NCI-H187 treated with DMSO at 0.1 percent for 48 hours (cell line): ENCODE results near the gene SERTAD4.
"Not testable (repeated sequence)": the region's sequence is repeated elsewhere in the genome, so short reads cannot be mapped to it uniquely, and the experiment has no call there.

Experiments used
- DNase-seq: peaks from one replicate; lab custom pipeline; 2025; lab: John Stamatoyannopoulos, UW

The SERTAD4 gene

DNA sequence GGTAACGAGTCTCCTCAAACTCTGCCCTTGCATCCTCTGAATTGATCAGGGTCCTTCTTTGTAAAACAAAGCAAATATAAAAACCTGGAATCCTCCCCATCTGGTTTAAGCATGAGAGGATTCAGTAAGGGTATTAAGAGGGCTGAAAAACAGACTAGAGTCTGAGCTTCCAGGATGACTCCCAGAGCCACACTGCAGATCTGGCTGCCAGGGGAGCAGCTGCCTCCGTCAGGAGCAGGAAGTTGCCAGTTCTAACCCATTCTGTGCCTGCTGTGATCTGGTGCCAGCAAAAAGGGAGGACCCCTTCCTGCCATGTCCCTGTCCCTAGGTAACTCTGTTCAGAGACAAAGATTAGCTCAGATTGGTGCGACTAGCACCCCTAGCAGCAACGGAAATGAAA, 27.5 kb downstream of the SERTAD4 start:
- DNase-seq = no peak

GRCh38 chr1:210262167-210262896, 29.7 kb downstream of the SERTAD4 start:
- no peak for DNase-seq

- no peak for DNase-seq
Measured at GRCh38 chr1:210262897-210263272, 30.3 kb downstream of the SERTAD4 start.

DNA sequence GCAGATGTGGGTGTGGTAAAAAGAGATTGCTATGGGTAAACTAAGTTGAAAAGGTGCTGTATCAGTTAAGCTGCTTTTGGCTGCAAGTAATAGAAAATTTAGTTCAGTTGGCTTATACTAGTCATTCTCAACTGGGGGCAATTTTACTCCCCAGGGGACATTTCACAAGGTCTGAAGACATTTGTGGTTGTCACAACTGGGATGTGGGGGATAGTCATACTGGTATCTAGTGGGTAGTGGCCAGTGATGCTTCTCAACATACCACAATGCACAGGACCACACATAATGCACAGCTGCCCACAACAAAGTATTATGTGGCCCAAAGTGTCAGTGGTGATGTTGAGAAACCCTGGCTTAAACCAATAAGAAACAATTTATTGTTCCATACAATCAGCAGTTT, 31.4 kb downstream of the SERTAD4 start:
- no peak for DNase-seq

GRCh38 chr1:210264496-210265380, 32.1 kb downstream of the SERTAD4 start:
- DNase-seq = no peak

DNA sequence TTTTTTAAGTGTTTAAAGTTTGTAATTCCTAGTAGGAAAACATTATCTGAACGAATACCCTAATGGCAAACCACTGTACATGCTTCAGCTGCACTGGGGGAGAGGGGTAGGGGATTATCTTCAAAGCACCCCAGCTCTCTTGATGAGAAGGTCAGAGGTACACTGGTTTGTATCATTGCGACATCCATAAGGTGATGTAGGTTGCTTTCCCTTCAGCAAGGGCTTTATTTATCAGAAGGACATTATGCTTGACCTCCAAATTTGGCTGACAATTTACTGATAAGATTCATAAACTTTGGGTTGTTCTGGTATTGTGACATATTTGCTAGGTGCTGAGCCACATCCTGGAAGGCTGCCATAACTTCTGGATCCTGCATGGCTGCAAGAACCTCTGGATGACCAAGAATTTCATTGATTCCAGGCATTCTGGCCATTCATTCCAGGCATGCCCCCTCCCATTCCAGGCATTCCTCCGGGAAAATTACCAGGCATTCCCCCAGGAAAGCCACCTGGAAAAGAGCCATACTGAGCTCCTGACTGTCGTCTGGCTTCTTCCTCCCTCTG, 32.9 kb downstream of the SERTAD4 start:
- not testable (repeated sequence) for DNase-seq

- no peak for DNase-seq
Measured at GRCh38 chr1:210269981-210270380, 37.4 kb downstream of the SERTAD4 start.

- DNase-seq = no peak
Measured at GRCh38 chr1:210272666-210273065, 40.1 kb downstream of the SERTAD4 start.

- no peak for DNase-seq
Measured at GRCh38 chr1:210280221-210280620, 47.6 kb downstream of the SERTAD4 start.

DNA sequence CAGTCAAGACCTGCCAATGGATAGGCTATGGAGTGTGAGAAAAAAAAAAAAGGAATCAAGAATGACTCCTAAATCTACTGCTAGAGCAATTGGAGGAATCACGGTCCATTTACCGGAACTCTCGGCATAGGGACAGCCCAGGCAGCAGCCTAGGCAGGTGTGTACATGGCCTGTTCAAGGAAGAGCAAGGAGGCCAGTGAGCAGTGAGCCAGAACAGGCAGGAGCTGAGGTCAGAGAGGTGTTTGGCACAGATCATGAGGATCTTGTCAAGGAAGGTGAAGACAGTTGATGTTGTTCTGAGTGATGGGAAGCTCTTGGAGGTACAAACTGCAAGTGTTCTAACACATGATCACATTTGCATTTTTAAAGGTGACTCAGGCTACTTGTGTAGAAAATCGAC, 55.5 kb downstream of the SERTAD4 start:
- DNase-seq = no peak

- DNase-seq = no peak
Measured at GRCh38 chr1:210289248-210289647, 56.7 kb downstream of the SERTAD4 start.

- DNase-seq = no peak
Measured at GRCh38 chr1:210291081-210291764, 58.6 kb downstream of the SERTAD4 start.

GRCh38 chr1:210291786-210292230, 59.2 kb downstream of the SERTAD4 start:
- no peak for DNase-seq

DNA sequence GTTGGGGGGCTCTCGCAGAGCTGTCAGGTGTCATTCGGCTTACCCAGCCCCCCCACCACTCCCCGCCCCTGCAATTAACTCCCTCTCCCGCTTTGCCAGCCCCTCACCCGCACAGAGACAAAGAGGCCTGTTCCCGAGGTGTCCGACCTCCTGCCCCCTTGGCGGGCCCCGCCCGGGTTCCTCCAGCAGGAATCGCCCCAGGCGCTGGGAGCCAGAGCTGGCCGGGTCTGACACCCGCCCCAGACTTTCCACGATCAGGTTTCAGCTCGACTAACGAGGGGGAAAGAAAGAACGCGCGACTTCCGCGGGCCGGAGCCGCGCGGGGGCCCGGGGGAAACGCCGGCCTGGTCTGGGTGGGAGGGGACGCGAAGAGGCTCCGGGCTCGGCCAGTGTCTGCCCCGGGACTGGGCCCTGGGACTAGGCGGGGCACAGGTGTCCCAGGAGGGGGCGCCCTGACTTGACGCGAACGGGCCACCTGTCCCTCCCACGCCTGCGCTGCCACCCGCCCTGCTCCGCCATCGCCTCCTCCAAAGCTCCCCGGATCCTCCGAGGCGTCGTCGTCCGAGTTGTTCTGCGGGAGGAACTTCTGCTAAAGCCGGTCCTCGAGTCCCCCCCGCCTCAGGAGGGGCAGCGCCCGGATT, 59.8 kb downstream of the SERTAD4 start:
- no peak for DNase-seq

DNA sequence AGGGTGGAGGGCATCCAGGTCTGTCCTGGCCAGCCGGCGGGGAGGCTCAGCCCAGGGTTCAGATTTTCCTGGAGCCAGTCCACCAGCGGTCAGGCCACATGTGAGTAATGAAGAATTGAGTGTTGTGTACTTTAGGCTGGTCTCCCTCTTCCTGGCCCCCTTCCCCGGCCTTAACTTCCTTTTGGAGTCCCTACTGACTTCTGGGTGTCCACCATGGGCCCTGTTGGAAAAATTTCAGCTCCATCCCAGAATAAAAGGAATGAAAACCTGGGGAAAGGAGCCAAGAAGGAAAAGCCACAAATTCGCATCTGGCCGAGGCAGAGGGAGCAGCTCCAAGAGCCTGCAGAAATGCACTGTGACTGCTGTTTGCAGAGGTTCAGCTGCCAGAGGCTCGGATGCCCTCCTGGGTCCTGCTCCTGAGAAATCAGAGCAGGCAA, 60.6 kb downstream of the SERTAD4 start:
- DNase-seq = no peak

- peak; percentile 70 for DNase-seq
Measured at GRCh38 chr1:210294999-210295745, 62.6 kb downstream of the SERTAD4 start.
